ENCODE results near the gene TUBA1A.
"Not testable (repeated sequence)": the region's sequence is repeated elsewhere in the genome, so short reads cannot be mapped to it uniquely, and the experiment has no call there.

The TUBA1A gene

GRCh38 chr12:49201595-49202295, 12.9 kb upstream of the TUBA1A start:
- no peak for DNase-seq

GRCh38 chr12:49200919-49201594, 12.2 kb upstream of the TUBA1A start:
- DNase-seq, result peak in 1 of 56 donors; percentile 39

- peak in 49 of 56 donors; percentile 10 to 84 (median 52) for DNase-seq
Observed at GRCh38 chr12:49198431-49199155, 9.7 kb upstream of the TUBA1A start.

- no peak for DNase-seq
Observed at GRCh38 chr12:49197256-49197655, 8.4 kb upstream of the TUBA1A start.

GRCh38 chr12:49195736-49196135, 6.9 kb upstream of the TUBA1A start:
- DNase-seq, result peak in 1 of 56 donors; percentile 13

GRCh38 chr12:49193746-49194145, 4.9 kb upstream of the TUBA1A start:
- DNase-seq, result not testable (repeated sequence)

GRCh38 chr12:49191498-49191897, 2.6 kb upstream of the TUBA1A start:
- DNase-seq, result not testable (repeated sequence)

GRCh38 chr12:49190974-49191373, 2.1 kb upstream of the TUBA1A start:
- DNase-seq, result no peak

- DNase-seq, result peak in 20 of 56 donors; percentile 3 to 42 (median 17)
Observed at GRCh38 chr12:49189731-49190716, 1.1 kb upstream of the TUBA1A start.

- peak in 48 of 56 donors; percentile 14 to 84 (median 56) for DNase-seq
Observed at GRCh38 chr12:49188201-49188915, 522 bp downstream of the TUBA1A start.

GRCh38 chr12:49187184-49187583, 1.7 kb downstream of the TUBA1A start:
- peak in 55 of 56 donors; percentile 13 to 98 (median 80) for DNase-seq

- peak in 4 of 56 donors; percentile 13 to 35 (median 16) for DNase-seq
Observed at GRCh38 chr12:49186307-49186706, 2.6 kb downstream of the TUBA1A start.

- DNase-seq, result not testable (repeated sequence)
Observed at GRCh38 chr12:49184697-49185096, 4.2 kb downstream of the TUBA1A start.

GRCh38 chr12:49183214-49183950, 5.5 kb downstream of the TUBA1A start:
- DNase-seq, result not testable (repeated sequence)

GRCh38 chr12:49174218-49174617, 14.7 kb downstream of the TUBA1A start:
- DNase-seq, result no peak

GRCh38 chr12:49170924-49171323, 18.0 kb downstream of the TUBA1A start:
- DNase-seq, result peak in 1 of 56 donors; percentile 3

- no peak for DNase-seq
Observed at GRCh38 chr12:49165114-49165513, 23.8 kb downstream of the TUBA1A start.

GRCh38 chr12:49161901-49162300, 27.0 kb downstream of the TUBA1A start:
- not testable (repeated sequence) for DNase-seq

- no peak for DNase-seq
Observed at GRCh38 chr12:49161092-49161795, 27.6 kb downstream of the TUBA1A start.

Measured in amygdala (tissue), 56 donors.